HG02943 (cell line): ENCODE data around the gene OLFML2B.

Source experiments
- ATAC-seq: cut with Tn5 transposase; IDR thresholded peaks from one replicate; pipeline ENCODE4 v1.9.1; 2021; ENCODE audit warnings: mild to moderate bottlenecking, low read depth, moderate library complexity; ENCODE audit not compliant: unreplicated experiment

Gene OLFML2B

GRCh38 chr1:161951646-161952045 lies 72.0 kb downstream of the OLFML2B start:
- ATAC-seq = no peak

DNA sequence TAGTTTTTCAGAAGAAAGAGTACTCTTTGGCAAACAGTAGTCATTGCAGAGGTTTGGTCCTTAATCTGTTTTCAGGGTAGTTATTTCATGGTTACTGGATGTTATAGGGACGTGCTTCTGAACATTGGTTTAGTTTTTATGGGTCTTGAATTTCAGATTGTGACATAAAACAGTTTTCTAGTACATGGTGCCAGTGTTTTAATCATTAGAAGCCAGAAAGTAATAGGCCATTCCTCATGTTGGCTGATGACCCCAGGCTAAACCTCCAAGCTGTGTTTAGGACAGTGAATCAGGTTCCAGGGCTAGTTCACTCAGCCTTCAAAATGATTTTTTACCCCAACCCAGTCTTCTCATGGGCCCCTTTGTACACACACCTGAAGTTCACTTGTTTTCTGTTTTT lies 73.3 kb downstream of the OLFML2B start:
- no peak for ATAC-seq

GRCh38 chr1:161949548-161949947 lies 74.1 kb downstream of the OLFML2B start:
- no peak for ATAC-seq

DNA sequence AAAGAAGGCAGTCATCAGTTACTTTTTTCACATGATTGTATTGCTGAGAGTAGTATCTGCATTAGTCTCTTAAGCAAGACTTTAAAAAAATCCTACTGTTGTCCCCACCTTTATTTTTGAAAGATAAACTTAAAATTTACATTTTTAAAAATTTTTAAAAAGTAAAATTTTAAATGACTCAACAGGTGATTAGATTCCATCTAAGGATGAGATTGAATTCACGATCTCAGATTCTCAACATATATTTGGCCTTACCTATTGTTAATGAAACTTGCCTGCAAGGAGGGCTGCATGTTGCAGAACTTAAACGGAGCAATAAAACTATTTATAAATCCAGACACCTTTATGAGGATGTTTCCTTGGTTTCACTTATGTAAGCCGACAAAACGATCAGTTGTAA lies 75.2 kb downstream of the OLFML2B start:
- ATAC-seq = no peak

- ATAC-seq = no peak
These were observed 77.3 kb downstream of the OLFML2B start for GRCh38 chr1:161946071-161946987.

DNA sequence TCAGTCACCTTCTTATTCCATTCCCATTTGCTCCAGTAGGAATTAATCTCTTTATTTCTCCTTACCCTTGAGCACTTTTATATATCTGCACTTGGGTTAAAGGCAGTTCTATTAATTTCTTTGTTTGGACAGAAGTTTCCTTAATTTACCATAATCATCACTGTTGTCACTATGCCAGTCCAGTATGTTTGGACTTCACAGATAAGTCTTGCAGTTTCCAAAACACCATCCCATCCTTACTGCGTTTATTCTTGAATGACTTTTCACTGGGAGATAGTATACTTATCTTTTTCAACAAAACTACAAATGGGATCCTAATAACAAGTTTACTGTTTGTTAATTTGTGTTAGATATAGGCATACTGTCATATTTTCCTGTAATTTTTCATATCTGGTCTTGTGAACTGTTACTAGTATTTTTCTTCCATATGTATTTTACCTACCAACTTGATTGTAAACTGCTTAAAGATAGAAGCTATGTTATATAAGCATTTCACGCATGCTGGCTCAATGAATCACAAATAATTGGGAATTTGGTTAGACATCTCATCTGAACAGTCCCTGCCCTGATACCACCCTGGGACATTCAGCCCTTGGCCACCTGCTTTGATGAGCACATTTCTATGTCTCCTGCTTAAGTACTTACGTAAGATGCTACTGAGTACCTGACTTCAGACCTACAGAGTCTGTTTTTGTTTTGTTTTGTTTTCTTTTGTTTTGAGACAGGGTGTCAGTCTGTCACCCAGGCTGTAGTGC lies 78.2 kb downstream of the OLFML2B start:
- ATAC-seq = no peak

- ATAC-seq = no peak
These were observed 79.3 kb downstream of the OLFML2B start for GRCh38 chr1:161944381-161944780.

GRCh38 chr1:161943737-161944136 lies 79.9 kb downstream of the OLFML2B start:
- no peak for ATAC-seq

- ATAC-seq = no peak
These were observed 81.8 kb downstream of the OLFML2B start for GRCh38 chr1:161941726-161942436.

DNA sequence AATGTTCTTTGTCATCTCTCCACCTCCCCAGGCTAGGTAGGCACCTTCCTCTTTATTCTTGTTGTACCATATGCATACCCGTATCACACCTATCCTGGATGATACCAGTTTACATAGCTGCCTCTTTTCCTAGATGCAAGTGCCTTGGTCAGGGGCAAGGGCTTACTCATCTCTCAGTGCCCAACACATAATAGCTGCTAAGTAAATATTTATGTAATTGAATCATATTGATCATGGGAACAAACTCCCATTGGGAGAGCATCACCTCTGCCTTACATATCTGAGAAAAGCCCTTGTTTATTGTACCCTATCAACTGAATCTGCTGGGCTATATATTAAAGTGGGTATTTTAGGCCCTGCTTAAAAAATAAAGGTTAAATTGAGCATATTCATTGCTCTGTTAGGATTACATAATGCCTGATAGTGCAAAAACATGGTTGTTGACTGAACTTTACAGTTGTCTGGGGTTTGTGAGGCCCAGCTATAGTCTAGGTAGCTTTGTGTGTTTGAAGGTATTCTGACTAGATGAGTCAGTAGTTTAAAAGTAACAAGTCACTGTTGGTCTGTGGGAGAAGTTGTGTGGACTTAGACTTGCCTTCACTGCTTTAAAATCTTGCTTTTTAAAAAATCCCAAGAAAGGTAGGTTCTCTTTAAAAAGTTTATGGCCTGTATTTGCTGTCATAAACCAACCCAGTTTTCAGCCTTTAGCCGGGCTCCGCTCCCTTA lies 82.6 kb downstream of the OLFML2B start:
- no peak for ATAC-seq

DNA sequence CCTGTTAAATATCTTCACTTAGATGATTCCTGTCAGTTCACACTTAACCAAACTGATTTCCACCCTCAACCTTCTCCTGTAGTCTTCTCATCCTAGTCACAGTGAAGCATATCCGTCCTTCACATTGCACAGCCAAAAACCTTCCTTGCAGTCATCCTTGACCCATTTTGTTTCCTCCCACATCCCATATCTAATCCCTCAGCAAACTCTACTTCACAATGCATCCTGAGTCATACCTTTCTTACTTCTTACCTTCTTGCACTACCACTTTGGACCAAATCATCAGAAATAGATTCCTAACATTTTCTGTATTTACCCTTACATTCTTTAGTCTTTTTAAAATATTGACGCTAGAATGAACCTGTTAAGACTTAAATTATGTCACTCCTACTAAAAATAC lies 86.9 kb downstream of the OLFML2B start:
- no peak for ATAC-seq

- no peak for ATAC-seq
These were observed 88.4 kb downstream of the OLFML2B start for GRCh38 chr1:161935264-161935663.

DNA sequence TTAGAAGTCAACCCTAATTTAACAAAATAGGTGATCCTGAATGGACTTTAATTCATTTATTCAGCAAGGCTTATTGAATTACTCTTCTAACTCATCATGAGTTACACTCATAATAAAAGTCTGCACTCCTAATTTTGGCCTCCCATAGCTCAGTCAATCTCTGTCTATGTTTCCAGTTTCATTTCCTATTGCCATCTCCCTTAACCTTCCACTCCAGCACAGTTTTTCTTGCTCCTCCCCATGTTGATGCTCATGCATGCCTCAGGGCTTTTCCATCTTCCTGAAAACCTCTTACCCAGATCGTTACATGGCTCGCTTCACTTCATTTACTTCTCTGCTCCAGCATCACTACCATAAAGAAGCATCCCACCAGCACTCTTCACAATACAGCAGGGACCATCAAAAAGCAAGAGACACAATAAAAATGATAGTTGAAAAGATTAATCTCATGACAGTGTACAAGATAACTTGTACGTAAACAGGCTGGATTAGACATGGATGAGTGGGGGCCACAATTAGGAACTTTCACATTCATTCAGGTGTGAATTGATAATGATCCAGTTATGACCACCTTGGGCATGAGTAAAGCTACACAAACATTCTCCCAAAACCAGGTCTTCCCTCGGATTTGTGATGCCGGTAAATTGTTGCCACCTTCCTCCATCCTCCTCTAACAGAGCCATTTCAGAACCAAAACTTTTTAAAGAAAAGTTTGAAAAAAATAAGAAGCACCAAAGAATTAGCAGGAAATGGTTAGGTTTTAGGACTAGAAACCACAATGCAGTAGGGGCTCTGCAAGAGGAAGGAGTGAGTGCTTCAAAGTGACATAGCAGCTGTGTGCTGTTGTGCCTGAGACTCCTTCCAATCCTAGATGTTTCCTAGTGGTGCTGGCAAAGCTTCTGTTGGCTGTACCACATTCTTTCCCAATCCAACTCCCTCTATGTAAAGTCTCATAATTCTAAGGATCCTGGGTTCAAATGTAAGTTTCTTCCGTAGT lies 89.8 kb downstream of the OLFML2B start:
- no peak for ATAC-seq
